DMS79 (cell line): ENCODE results near the gene ZDHHC12.
A peak's percentile ranks its signal among the peaks of the same experiment; 100 is the strongest.

Source experiments
- DNase-seq: peaks from one replicate; lab custom pipeline; 2025; lab: John Stamatoyannopoulos, UW

Gene ZDHHC12

GRCh38 chr9:128685636-128686489 lies 38.1 kb downstream of the ZDHHC12 start:
- no peak for DNase-seq

- peak; percentile 43 for DNase-seq
Observed at GRCh38 chr9:128684325-128685199, 39.4 kb downstream of the ZDHHC12 start.

- DNase-seq: no peak
Observed at GRCh38 chr9:128684065-128684324, 39.9 kb downstream of the ZDHHC12 start.

- no peak for DNase-seq
Observed at GRCh38 chr9:128683340-128684064, 40.4 kb downstream of the ZDHHC12 start.

GRCh38 chr9:128677794-128678193 lies 46.1 kb downstream of the ZDHHC12 start:
- DNase-seq: no peak

GRCh38 chr9:128675382-128675781 lies 48.5 kb downstream of the ZDHHC12 start:
- no peak for DNase-seq
